Measurements from ENCODE around the gene SOX18.

Gene SOX18

GRCh38 chr20:64055396-64055892 is 6.0 kb upstream of the SOX18 start:
- Histone ChIP-seq H3K4me1 (ENCODE audit: control insufficient read depth, low read depth, low read length) (peaks cover 4% of the 10 kb centered on the region), H3K36me3 (ENCODE audit: control insufficient read depth, low read depth, low read length) (no peaks in the 10 kb centered on the region), H3K4me3 (ENCODE audit: low read length) (no peak overlapping the region), H3K9ac (ENCODE audit: low read length) (no peak overlapping the region), H3K27me3 (ENCODE audit: control insufficient read depth, insufficient read depth, low read length) (peaks cover 15% of the 10 kb centered on the region), H3K9me3 (ENCODE audit: control insufficient read depth, low read depth, low read length) (no peaks in the 10 kb centered on the region), H3K27ac (ENCODE audit: low read length) (no peak overlapping the region)

GRCh38 chr20:64053841-64054661 is 4.6 kb upstream of the SOX18 start:
- Histone ChIP-seq H3K27ac (ENCODE audit: low read length) (no peak overlapping the region), H3K36me3 (ENCODE audit: control insufficient read depth, low read depth, low read length) (no peaks in the 10 kb centered on the region), H3K4me3 (ENCODE audit: low read length) (no peak overlapping the region), H3K9ac (ENCODE audit: low read length) (no peak overlapping the region), H3K27me3 (ENCODE audit: control insufficient read depth, insufficient read depth, low read length) (peaks cover 24% of the 10 kb centered on the region), H3K4me1 (ENCODE audit: control insufficient read depth, low read depth, low read length) (peaks cover 4% of the 10 kb centered on the region), H3K9me3 (ENCODE audit: control insufficient read depth, low read depth, low read length) (no peaks in the 10 kb centered on the region)

- H3K27me3 ChIP-seq (ENCODE audit: control insufficient read depth, insufficient read depth, low read length): peaks cover 31% of the 10 kb centered on the region
- H3K4me3 ChIP-seq (ENCODE audit: low read length): no peak overlapping the region
- H3K27ac ChIP-seq (ENCODE audit: low read length): no peak overlapping the region
- no peak overlapping the region for H3K9ac ChIP-seq (ENCODE audit: low read length)
- H3K9me3 ChIP-seq (ENCODE audit: control insufficient read depth, low read depth, low read length): no peaks in the 10 kb centered on the region
- H3K36me3 ChIP-seq (ENCODE audit: control insufficient read depth, low read depth, low read length): no peaks in the 10 kb centered on the region
- H3K4me1 ChIP-seq (ENCODE audit: control insufficient read depth, low read depth, low read length): peaks cover 4% of the 10 kb centered on the region
These were observed 3.8 kb upstream of the SOX18 start for GRCh38 chr20:64052987-64053840.

GRCh38 chr20:64052326-64052722 is 2.9 kb upstream of the SOX18 start:
- no peak overlapping the region for H3K4me3 ChIP-seq (ENCODE audit: low read length)
- H3K4me1 ChIP-seq (ENCODE audit: control insufficient read depth, low read depth, low read length): peaks cover under 1% of the 10 kb centered on the region
- no peaks in the 10 kb centered on the region for H3K9me3 ChIP-seq (ENCODE audit: control insufficient read depth, low read depth, low read length)
- H3K36me3 ChIP-seq (ENCODE audit: control insufficient read depth, low read depth, low read length): no peaks in the 10 kb centered on the region
- H3K9ac ChIP-seq (ENCODE audit: low read length): no peak overlapping the region
- H3K27ac ChIP-seq (ENCODE audit: low read length): no peak overlapping the region
- peaks cover 40% of the 10 kb centered on the region for H3K27me3 ChIP-seq (ENCODE audit: control insufficient read depth, insufficient read depth, low read length)

- Histone ChIP-seq H3K4me1 (ENCODE audit: control insufficient read depth, low read depth, low read length) (no peaks in the 10 kb centered on the region), H3K27me3 (ENCODE audit: control insufficient read depth, insufficient read depth, low read length) (peaks cover 46% of the 10 kb centered on the region), H3K27ac (ENCODE audit: low read length) (no peak overlapping the region), H3K36me3 (ENCODE audit: control insufficient read depth, low read depth, low read length) (no peaks in the 10 kb centered on the region), H3K9me3 (ENCODE audit: control insufficient read depth, low read depth, low read length) (no peaks in the 10 kb centered on the region), H3K9ac (ENCODE audit: low read length) (no peak overlapping the region), H3K4me3 (ENCODE audit: low read length) (no peak overlapping the region)
These were observed 2.3 kb upstream of the SOX18 start for GRCh38 chr20:64051561-64052325.

GRCh38 chr20:64051033-64051452 is 1.6 kb upstream of the SOX18 start:
- H3K36me3 ChIP-seq (ENCODE audit: control insufficient read depth, low read depth, low read length): no peaks in the 10 kb centered on the region
- H3K9ac ChIP-seq (ENCODE audit: low read length): no peak overlapping the region
- no peak overlapping the region for H3K4me3 ChIP-seq (ENCODE audit: low read length)
- no peak overlapping the region for H3K27ac ChIP-seq (ENCODE audit: low read length)
- peaks cover 53% of the 10 kb centered on the region for H3K27me3 ChIP-seq (ENCODE audit: control insufficient read depth, insufficient read depth, low read length)
- H3K4me1 ChIP-seq (ENCODE audit: control insufficient read depth, low read depth, low read length): no peaks in the 10 kb centered on the region
- no peaks in the 10 kb centered on the region for H3K9me3 ChIP-seq (ENCODE audit: control insufficient read depth, low read depth, low read length)

GRCh38 chr20:64050261-64051032 is 1.0 kb upstream of the SOX18 start:
- Histone ChIP-seq H3K27ac (ENCODE audit: low read length) (no peak overlapping the region), H3K9me3 (ENCODE audit: control insufficient read depth, low read depth, low read length) (no peaks in the 10 kb centered on the region), H3K4me1 (ENCODE audit: control insufficient read depth, low read depth, low read length) (no peaks in the 10 kb centered on the region), H3K36me3 (ENCODE audit: control insufficient read depth, low read depth, low read length) (no peaks in the 10 kb centered on the region), H3K9ac (ENCODE audit: low read length) (no peak overlapping the region), H3K27me3 (ENCODE audit: control insufficient read depth, insufficient read depth, low read length) (peaks cover 58% of the 10 kb centered on the region), H3K4me3 (ENCODE audit: low read length) (no peak overlapping the region)

- Histone ChIP-seq H3K27ac (ENCODE audit: low read length) (no peak overlapping the region), H3K4me3 (ENCODE audit: low read length) (no peak overlapping the region), H3K9ac (ENCODE audit: low read length) (no peak overlapping the region), H3K4me1 (ENCODE audit: control insufficient read depth, low read depth, low read length) (no peaks in the 10 kb centered on the region), H3K9me3 (ENCODE audit: control insufficient read depth, low read depth, low read length) (no peaks in the 10 kb centered on the region), H3K36me3 (ENCODE audit: control insufficient read depth, low read depth, low read length) (no peaks in the 10 kb centered on the region), H3K27me3 (ENCODE audit: control insufficient read depth, insufficient read depth, low read length) (peaks cover 64% of the 10 kb centered on the region)
These were observed 430 bp upstream of the SOX18 start for GRCh38 chr20:64049878-64050260.

GRCh38 chr20:64048402-64049044 is 916 bp downstream of the SOX18 start:
- Histone ChIP-seq H3K4me3 (ENCODE audit: low read length) (no peak overlapping the region), H3K4me1 (ENCODE audit: control insufficient read depth, low read depth, low read length) (no peaks in the 10 kb centered on the region), H3K9ac (ENCODE audit: low read length) (no peak overlapping the region)

GRCh38 chr20:64047968-64048401 is 1.5 kb downstream of the SOX18 start:
- H3K9ac ChIP-seq (ENCODE audit: low read length): no peak overlapping the region

More at GRCh38 chr20:64048402-64049044, 916 bp downstream of the SOX18 start:
- Histone ChIP-seq H3K9me3 (ENCODE audit: control insufficient read depth, low read depth, low read length) (no peaks in the 10 kb centered on the region), H3K36me3 (ENCODE audit: control insufficient read depth, low read depth, low read length) (no peaks in the 10 kb centered on the region), H3K27me3 (ENCODE audit: control insufficient read depth, insufficient read depth, low read length) (peaks cover 78% of the 10 kb centered on the region), H3K27ac (ENCODE audit: low read length) (no peak overlapping the region)

More at GRCh38 chr20:64047968-64048401, 1.5 kb downstream of the SOX18 start:
- Histone ChIP-seq H3K4me3 (ENCODE audit: low read length) (peak overlapping the region; percentile 17), H3K27ac (ENCODE audit: low read length) (no peak overlapping the region), H3K4me1 (ENCODE audit: control insufficient read depth, low read depth, low read length) (no peaks in the 10 kb centered on the region), H3K36me3 (ENCODE audit: control insufficient read depth, low read depth, low read length) (no peaks in the 10 kb centered on the region), H3K9me3 (ENCODE audit: control insufficient read depth, low read depth, low read length) (no peaks in the 10 kb centered on the region), H3K27me3 (ENCODE audit: control insufficient read depth, insufficient read depth, low read length) (peaks cover 83% of the 10 kb centered on the region)
